OCI-LY7 (cell line): ENCODE results near the gene PRKAG2.

Experiments used
- CTCF ChIP-seq: fragments of 200-600 bp; sonication (generic); conservative IDR thresholded peaks from 2 replicates; pipeline ENCODE4 v1.5.1; 2014; ENCODE audit warnings: mild to moderate bottlenecking, antibody characterized with exemption, low read length, moderate library complexity, mixed read lengths
- EZH2phosphoT487 ChIP-seq: fragments of 200-600 bp; sonication (generic); IDR thresholded peaks from 2 replicates; pipeline ENCODE4 v1.6.1; 2018; ENCODE audit warnings: low read depth, borderline replicate concordance, mild to moderate bottlenecking, mixed run types, antibody characterized with exemption, low read length, moderate library complexity, mixed read lengths

GRCh38 chr7:151779678-151780077 is 97.2 kb downstream of the PRKAG2 start:
- TF ChIP-seq CTCF, result no peak
- TF ChIP-seq EZH2phosphoT487, result no peak
